ENCODE measurements around the gene TSFM.

Gene TSFM

GRCh38 chr12:57746025-57746424, 36.6 kb upstream of the TSFM start:
- no peak for DNase-seq (ENCODE audit: low spot score)

- no peak for DNase-seq (ENCODE audit: low spot score)
Measured at GRCh38 chr12:57749061-57749460, 33.5 kb upstream of the TSFM start.

GRCh38 chr12:57750561-57751431, 31.8 kb upstream of the TSFM start:
- no peak for DNase-seq (ENCODE audit: low spot score)

GRCh38 chr12:57751432-57751787, 31.2 kb upstream of the TSFM start:
- no peak for DNase-seq (ENCODE audit: low spot score)

- peak; percentile 95 for DNase-seq (ENCODE audit: low spot score)
Measured at GRCh38 chr12:57751788-57752667, 30.6 kb upstream of the TSFM start, which contains the start of gene CDK4. TSS of gene CDK4 (minus strand) at chr12:57752310. CDS start at chr12:57751717, 593 bp downstream.

GRCh38 chr12:57752668-57753000, 30.0 kb upstream of the TSFM start:
- DNase-seq (ENCODE audit: low spot score): no peak

- DNase-seq (ENCODE audit: low spot score): no peak
Measured at GRCh38 chr12:57753756-57754337, 28.7 kb upstream of the TSFM start.

GRCh38 chr12:57754411-57755193, 28.0 kb upstream of the TSFM start, which contains the start of gene MARCHF9:
TSS of gene MARCHF9 (plus strand) at chr12:57755103. CDS start at chr12:57755529, 426 bp downstream.
- DNase-seq (ENCODE audit: low spot score): peak; percentile 78

- DNase-seq (ENCODE audit: low spot score): peak; percentile 18
Measured at GRCh38 chr12:57755194-57755453, 27.5 kb upstream of the TSFM start.

- peak; percentile 49 for DNase-seq (ENCODE audit: low spot score)
Measured at GRCh38 chr12:57755454-57756372, 26.9 kb upstream of the TSFM start.

- peak; percentile 82 for DNase-seq (ENCODE audit: low spot score)
Measured at GRCh38 chr12:57756406-57757341, 25.9 kb upstream of the TSFM start.

GRCh38 chr12:57757771-57758170, 24.8 kb upstream of the TSFM start:
- DNase-seq (ENCODE audit: low spot score): no peak

GRCh38 chr12:57758552-57759359, 23.8 kb upstream of the TSFM start:
- no peak for DNase-seq (ENCODE audit: low spot score)

GRCh38 chr12:57759360-57759980, 23.1 kb upstream of the TSFM start:
- peak; percentile 42 for DNase-seq (ENCODE audit: low spot score)

GRCh38 chr12:57760347-57760982, 22.1 kb upstream of the TSFM start:
- DNase-seq (ENCODE audit: low spot score): peak; percentile 77

GRCh38 chr12:57761391-57761998, 21.1 kb upstream of the TSFM start:
- DNase-seq (ENCODE audit: low spot score): no peak

GRCh38 chr12:57762463-57762862, 20.1 kb upstream of the TSFM start:
- DNase-seq (ENCODE audit: low spot score): no peak

Data from iPS-NIHi11 (cell line).